A172 (cell line): ENCODE results near the gene YJEFN3. TPM values are rescaled to one million over a fixed set of nuclear protein-coding genes. Genes with fewer than 3 reads are reported as not detected.

Source experiments
- DNase-seq: peaks from one replicate; pipeline ENCODE4 v3.0.0-alpha.2; 2015; ENCODE audit warnings: low spot score
- total RNA-seq: library from RNA; depleted of rRNA; stranded (reverse); fragments of >200 nt; shearing (Covaris generic); gene quantifications from 2 replicates; pipeline ENCODE4 v1.2.3, GENCODE V29; 2014

YJEFN3 gene
- total RNA-seq, 1 experiment from 2014 or later = 0.62 TPM

DNA sequence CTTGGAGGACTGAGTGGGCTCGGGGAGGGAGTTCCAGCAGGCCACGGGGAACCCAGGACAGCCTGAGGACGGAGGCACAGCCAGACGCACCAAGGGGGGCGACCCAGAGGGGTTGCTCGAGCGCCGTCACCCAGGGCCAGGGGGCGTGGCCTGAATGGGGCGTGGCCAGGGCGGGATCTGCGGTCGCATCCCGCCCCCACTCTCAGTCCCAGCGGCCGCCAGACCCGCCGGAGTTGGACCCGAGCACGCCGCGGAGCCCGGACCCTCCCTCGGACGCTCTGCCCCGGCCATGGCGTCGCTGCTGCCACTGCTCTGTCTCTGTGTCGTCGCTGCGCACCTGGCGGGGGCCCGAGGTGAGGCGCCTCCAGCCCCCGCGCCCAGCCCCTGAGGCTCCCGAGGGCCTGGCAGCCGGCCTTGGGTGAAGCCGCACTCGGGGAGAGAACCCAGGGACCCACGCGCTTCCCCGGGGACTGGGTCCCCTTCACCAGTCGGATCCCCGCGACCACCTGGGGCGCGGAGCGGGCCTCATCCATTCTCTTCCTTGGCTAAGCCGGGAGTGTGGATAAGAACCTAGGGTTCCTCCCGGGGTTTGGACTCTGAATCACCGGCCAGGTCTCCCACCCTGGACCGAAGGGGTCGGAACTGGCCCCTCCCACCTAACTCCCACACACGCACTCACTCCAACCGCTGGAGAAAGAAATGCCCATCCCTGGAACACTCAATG is 9.5 kb downstream of the YJEFN3 start, which contains the start of gene CILP2:
Gene CILP2 (plus strand): TSS at position 205 of the 724 bp plus-strand sequence. CDS start 85 bp downstream, at position 290.
- no peak for DNase-seq

GRCh38 chr19:19538785-19539166 is 10.1 kb downstream of the YJEFN3 start:
- DNase-seq = no peak

DNA sequence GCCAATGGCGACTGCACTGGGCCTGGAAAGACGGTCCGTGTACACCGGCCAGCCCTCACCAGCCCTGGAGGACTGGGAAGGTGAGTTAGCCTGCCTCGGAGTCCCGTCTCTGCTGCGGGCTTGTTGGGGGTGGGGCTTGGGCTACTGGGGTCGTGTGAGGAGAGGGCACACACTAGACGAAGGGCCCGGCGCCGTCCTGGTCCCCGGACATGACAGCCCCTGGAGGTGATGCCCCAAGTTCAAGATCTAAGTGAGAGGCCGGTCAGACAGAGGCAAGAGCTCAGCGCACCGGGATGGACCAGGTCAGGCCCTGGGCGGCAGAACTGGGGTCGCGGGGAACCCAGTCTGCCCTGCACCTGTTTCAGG is 11.0 kb downstream of the YJEFN3 start:
- DNase-seq = no peak

DNA sequence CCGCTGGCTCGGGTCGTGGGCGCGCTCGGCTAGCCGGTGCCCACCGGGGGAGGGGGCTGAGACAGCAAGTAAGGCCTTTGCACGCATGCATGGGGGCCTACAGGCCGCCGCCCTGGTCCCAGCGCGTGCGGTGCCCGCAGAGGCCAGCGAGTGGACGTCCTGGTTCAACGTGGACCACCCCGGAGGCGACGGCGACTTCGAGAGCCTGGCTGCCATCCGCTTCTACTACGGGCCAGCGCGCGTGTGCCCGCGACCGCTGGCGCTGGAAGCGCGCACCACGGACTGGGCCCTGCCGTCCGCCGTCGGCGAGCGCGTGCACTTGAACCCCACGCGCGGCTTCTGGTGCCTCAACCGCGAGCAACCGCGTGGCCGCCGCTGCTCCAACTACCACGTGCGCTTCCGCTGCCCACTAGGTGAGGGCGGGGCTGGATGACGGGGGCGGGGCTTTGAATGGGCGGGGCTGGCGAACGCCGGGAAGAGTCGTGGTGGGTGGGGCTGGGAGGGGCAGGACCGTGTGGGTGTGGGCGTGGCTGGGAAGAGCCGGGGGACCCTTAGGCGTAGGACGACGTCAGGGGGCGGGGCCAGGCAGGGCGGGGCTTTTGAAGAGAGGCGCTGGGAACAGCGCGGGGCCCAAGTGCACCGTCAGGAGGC is 11.5 kb downstream of the YJEFN3 start:
- no peak for DNase-seq

- DNase-seq = peak; percentile 34
These were observed 12.2 kb downstream of the YJEFN3 start for GRCh38 chr19:19540715-19541515.

DNA sequence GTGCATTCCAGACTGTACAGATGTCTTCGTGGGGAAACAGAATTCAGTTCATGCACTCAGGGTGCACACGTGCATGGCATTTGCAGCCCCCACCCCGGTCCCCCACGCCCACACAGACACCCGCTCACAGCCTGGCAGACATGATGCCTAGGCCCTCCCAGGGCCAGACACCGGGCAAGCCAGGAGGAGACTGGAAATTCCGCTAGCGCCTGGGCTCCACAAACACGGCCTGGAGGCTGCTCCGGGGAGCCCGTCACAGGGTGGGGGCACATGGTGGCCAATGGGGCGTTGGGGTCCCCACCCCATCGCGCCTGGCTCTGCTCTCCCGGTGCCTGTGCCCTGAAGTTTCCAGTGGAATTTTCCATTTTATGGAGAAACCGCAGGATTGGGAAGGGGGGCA is 12.9 kb downstream of the YJEFN3 start:
- no peak for DNase-seq

- DNase-seq = no peak
These were observed 13.8 kb downstream of the YJEFN3 start for GRCh38 chr19:19542507-19542906.

DNA sequence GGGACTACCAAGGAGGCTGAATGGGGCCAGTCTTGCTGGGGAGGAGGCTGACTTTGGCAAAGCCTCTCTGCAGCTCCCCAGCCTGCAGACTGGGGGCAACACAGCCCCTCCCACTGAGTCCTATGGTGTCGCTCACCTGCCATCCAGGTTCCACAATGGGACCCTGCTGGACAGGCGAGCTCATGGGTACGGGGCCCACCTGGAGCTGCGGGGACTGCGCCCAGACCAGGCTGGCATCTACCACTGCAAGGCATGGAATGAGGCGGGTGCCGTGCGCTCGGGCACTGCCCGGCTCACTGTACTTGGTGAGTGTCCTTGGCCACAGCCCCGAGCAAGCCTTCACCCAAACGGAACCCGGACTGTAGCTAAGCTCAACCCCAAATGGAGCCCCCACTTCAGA is 14.4 kb downstream of the YJEFN3 start:
- DNase-seq = no peak

- DNase-seq = no peak
These were observed 14.9 kb downstream of the YJEFN3 start for GRCh38 chr19:19543640-19544039.

DNA sequence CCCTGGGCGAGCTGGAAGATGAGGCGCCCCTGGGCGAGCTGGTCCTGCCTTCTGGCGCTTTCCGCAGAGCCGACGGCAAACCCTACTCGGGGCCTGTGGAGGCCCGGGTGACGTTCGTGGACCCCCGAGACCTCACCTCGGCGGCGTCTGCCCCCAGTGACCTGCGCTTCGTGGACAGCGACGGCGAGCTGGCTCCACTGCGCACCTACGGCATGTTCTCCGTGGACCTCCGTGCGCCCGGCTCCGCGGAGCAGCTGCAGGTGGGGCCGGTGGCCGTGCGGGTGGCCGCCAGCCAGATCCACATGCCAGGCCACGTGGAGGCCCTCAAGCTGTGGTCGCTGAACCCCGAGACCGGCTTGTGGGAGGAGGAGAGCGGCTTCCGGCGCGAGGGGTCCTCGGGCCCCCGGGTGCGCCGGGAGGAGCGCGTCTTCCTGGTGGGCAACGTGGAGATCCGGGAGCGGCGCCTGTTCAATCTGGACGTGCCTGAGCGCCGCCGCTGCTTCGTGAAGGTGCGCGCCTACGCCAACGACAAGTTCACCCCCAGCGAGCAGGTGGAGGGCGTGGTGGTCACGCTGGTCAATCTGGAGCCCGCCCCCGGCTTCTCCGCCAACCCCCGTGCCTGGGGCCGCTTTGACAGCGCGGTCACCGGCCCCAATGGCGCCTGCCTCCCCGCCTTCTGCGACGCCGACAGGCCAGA is 15.7 kb downstream of the YJEFN3 start:
- DNase-seq = no peak

GRCh38 chr19:19544954-19545591 is 16.4 kb downstream of the YJEFN3 start:
- DNase-seq = no peak

DNA sequence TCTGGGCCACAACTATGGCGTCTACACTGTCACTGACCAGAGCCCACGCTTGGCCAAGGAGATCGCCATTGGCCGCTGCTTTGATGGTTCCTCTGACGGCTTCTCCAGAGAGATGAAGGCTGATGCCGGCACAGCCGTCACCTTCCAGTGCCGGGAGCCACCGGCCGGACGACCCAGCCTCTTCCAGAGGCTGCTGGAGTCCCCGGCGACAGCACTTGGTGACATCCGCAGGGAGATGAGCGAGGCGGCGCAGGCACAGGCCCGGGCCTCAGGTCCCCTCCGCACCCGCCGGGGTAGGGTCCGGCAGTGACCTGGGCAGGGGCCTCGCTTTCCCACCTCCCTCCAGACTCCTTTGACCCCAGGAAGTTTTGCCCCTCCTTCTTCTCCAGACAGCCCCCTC is 17.0 kb downstream of the YJEFN3 start:
- no peak for DNase-seq

DNA sequence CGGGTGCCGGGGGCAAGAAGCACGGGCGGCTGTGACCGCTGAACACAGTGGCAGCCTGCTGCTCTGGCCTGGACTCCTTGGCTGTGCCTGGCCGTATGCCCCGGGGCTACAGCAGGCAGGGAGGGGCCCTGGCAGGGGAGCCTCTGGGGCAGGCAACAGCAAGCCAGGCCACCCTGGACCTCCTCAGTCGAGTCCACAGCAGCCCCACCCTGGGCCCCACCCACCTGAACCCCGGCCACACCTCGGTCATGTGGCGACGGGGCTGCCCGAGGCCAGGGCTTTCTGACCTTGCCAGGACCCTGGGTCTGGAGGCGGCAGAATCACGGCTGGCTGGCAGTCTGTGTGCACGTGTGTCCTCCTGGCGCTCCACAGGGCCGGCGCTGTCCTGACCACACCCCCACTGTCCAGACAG is 18.0 kb downstream of the YJEFN3 start:
- no peak for DNase-seq

- DNase-seq = no peak
These were observed 19.1 kb downstream of the YJEFN3 start for GRCh38 chr19:19547674-19548336.

- no peak for DNase-seq
These were observed 20.4 kb downstream of the YJEFN3 start for GRCh38 chr19:19548915-19549759.

- no peak for DNase-seq
These were observed 21.2 kb downstream of the YJEFN3 start for GRCh38 chr19:19549804-19550464.

DNA sequence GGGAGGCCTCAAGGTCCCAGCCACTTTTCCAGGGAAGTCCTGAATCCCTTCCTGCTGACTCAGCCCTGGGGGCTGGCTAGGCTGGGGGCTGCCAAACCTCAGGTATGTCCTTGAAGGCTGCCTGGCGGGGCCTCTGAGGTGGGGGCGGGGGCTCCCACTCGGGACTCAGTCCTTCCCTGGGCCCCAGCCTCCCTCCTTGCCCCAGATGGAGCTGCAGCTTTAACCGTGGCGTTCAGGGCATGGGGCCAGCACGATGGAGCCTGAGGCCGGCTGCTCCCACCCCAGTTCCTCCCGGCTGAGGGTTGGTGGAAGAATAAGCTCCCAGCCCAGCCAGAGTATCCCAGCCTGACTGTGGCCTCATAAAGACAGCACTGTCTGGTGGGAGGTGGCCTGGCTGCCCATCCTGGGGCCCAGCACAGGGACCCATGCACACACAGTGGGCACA is 21.8 kb downstream of the YJEFN3 start:
- no peak for DNase-seq

GRCh38 chr19:19550972-19551852 is 22.5 kb downstream of the YJEFN3 start:
- DNase-seq = no peak

GRCh38 chr19:19551853-19552192 is 23.1 kb downstream of the YJEFN3 start:
- peak; percentile 39 for DNase-seq
